ENCODE results near the gene SULT1A3.
"Not testable (repeated sequence)": the region's sequence is repeated elsewhere in the genome, so short reads cannot be mapped to it uniquely, and the experiment has no call there.

The SULT1A3 gene

DNA sequence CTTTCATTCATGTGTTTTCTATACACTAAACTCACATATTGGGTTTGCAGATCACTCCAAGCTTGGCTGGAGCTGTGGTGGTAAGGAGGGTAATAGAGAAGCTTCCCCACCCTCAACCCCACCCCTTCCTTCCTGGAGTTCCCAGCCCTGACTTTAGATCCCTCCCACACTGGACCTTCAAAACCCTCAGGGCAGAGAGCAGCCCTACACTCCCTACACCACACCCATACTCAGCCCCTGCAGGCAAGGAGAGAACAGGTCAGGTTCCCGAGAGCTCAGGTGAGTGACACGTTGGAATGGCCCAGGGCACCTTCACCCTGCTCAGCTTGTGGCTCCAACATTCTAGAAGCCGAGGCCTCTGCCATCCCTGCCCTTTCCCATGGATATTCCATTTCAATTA is at the start of gene SULT1A3:
Gene SULT1A3 (plus strand): TSS at position 207 of the 400 bp plus-strand sequence. CDS start 1,474 bp downstream, outside the sequence.
- DNase-seq; H3K9me3 Mint-ChIP-seq; H3K36me3 Mint-ChIP-seq (ENCODE audit: low read depth); H3K4me1 Mint-ChIP-seq; H3K4me3 Mint-ChIP-seq; ATAC-seq; H3K27me3 Mint-ChIP-seq; H3K27ac Mint-ChIP-seq: not testable (repeated sequence)

DNA sequence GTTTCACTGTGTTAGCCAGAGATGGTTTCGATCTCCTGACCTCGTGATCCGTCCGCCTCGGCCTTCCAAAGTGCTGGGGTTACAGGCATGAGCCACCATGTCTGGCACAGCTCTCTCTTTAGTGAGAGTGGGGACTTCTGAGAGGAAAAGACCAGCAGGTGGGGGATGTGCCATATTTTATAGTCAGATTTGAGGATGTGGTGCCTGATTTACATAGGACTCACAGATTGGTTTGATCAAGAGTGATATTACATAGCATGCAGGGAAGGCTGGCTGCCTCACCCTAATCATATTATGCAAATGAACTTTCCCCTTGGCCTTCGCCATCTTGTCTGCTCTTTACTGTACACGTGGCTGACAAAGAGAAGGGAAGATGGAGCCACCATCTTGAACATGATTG is 48.0 kb upstream of the SULT1A3 start:
- H3K4me1 Mint-ChIP-seq = no peaks in the 10 kb centered on the region
- peaks cover 9% of the 10 kb centered on the region for H3K36me3 Mint-ChIP-seq (ENCODE audit: low read depth)
- peaks cover 2% of the 10 kb centered on the region for H3K27me3 Mint-ChIP-seq
- ATAC-seq (no peak), DNase-seq (no peak)
- no peak overlapping the region for H3K4me3 Mint-ChIP-seq
- H3K9me3 Mint-ChIP-seq = peaks cover 8% of the 10 kb centered on the region
- H3K27ac Mint-ChIP-seq = no peak overlapping the region

DNA sequence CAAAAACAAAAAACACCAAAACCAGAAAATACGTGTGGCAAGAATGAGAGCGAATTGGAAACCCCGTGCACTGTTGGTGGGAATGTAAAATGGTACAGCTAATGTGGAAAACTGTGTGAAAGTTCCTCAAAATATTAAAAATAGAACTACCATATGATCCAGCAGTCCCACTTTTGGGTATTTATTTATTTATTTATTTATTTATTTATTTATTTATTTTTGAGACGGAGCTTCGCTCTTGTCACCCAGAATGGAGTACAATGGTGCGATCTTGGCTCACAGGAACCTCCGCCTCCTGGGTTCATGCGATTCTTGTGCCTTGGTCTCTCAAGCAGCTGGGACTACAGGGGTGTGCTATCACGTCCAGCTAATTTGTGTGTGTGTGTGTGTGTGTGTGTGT is 46.5 kb upstream of the SULT1A3 start:
- Mint-ChIP-seq H3K4me3 (no peak overlapping the region), H3K36me3 (ENCODE audit: low read depth) (peaks cover 9% of the 10 kb centered on the region), H3K9me3 (peaks cover 8% of the 10 kb centered on the region), H3K27ac (no peak overlapping the region), H3K4me1 (no peaks in the 10 kb centered on the region), H3K27me3 (peaks cover 2% of the 10 kb centered on the region)
- no peak for DNase-seq
- ATAC-seq = no peak

DNA sequence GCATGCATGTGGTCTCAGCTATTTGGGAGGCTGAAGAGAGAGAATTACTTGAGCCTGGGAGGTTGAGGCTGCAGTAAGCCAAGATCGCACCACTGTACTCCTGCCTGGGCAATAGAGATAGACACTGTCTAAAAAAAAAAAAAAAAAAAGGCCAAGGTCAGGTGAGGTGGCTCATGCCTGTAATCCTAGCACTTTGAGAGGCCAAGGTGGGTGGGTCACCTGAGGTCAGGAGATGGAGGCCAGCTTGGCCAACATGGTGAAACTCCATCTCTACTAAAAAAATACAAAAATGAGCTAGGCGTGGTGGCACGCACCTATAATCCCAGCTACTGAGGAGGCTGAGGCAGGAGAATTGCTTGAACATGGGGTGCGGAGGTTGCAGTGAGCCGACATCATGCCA is 43.9 kb upstream of the SULT1A3 start:
- Mint-ChIP-seq H3K36me3 (ENCODE audit: low read depth) (no peaks in the 10 kb centered on the region), H3K27ac (no peak overlapping the region), H3K4me3 (no peak overlapping the region), H3K27me3 (peaks cover 2% of the 10 kb centered on the region), H3K9me3 (no peaks in the 10 kb centered on the region), H3K4me1 (no peaks in the 10 kb centered on the region)
- DNase-seq (no peak), ATAC-seq (no peak)

DNA sequence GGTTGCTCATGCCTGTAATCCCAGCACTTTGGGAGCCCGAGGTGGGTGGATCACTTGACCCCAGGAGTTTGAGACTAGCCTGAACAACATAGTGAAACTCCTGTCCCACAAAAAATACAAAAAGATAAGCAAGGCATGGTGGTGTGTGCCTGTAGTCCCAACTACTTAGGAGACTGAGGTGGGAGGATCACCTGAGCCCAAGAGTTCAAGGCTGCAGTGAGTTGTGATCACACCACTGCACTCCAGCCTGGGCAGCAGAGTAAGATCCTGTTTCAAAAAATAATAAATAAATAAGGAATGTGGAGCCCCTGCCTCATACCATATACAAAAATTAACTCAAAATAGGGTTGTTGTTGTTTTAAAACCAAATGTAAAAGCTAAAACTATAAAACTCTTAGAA is 41.8 kb upstream of the SULT1A3 start:
- Mint-ChIP-seq H3K4me3 (no peak overlapping the region), H3K4me1 (no peaks in the 10 kb centered on the region), H3K27me3 (peaks cover 2% of the 10 kb centered on the region), H3K9me3 (no peaks in the 10 kb centered on the region), H3K27ac (no peak overlapping the region), H3K36me3 (ENCODE audit: low read depth) (no peaks in the 10 kb centered on the region)
- DNase-seq = no peak
- no peak for ATAC-seq

DNA sequence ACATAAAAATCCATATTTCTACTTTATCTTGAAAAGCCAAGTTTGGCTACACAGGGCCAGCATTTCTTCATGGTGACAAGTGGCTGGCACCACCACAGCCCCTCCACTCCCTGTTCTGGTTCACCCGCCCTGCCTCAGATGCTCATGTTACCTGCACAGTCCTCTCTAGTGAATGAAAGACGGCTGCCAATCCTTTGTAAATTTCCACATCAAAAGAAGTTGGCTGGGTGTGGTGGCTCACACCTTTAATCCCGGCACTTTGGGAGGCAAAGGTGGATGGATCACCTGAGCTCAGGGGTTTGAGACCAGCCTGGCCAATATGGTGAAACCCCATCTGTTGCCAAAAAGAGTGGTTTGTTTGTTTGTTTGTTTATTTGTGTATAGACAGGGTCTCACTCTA is 35.5 kb upstream of the SULT1A3 start:
- Mint-ChIP-seq H3K4me1 (peaks cover 28% of the 10 kb centered on the region), H3K4me3 (no peak overlapping the region), H3K27me3 (no peaks in the 10 kb centered on the region), H3K9me3 (no peaks in the 10 kb centered on the region), H3K27ac (no peak overlapping the region), H3K36me3 (ENCODE audit: low read depth) (no peaks in the 10 kb centered on the region)
- ATAC-seq (no peak), DNase-seq (no peak)

DNA sequence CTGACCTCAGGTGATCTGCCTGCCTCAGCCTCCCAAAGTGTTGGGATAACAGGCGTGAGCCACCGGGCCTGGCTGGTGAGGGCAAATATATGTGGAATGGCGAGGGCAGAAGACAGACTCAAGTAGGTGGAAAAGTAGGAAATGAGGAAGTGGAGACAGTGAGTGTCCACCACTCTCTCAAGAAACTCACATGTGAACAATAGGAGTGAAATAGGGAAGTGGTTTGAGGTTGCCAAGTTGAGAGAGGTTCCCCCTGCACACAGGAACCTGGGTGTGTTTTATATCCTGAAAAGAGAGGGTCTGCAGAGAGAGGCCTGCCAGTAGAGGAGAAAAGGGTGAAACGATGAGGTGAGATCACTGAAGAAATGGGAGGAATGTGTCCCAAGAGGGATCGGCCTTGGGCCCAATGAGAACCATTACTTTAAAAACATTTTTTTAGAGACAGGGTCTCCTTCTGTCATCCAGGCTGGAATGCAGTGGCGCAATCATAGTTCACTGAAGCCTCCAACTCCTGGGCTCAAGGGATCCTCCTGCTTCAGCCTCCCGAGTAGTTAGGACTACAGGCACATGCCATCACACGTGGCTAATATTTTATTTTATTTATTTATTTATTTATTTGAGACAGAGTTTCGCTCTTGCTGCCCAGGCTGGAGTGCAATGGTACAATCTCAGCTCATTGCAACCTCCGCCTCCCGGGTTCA is 32.7 kb upstream of the SULT1A3 start:
- DNase-seq (no peak), ATAC-seq (peak; percentile 61)
- Mint-ChIP-seq H3K36me3 (ENCODE audit: low read depth) (no peaks in the 10 kb centered on the region), H3K4me1 (peaks cover 28% of the 10 kb centered on the region), H3K27me3 (no peaks in the 10 kb centered on the region), H3K9me3 (no peaks in the 10 kb centered on the region), H3K4me3 (no peak overlapping the region), H3K27ac (peak overlapping the region; percentile 46)

DNA sequence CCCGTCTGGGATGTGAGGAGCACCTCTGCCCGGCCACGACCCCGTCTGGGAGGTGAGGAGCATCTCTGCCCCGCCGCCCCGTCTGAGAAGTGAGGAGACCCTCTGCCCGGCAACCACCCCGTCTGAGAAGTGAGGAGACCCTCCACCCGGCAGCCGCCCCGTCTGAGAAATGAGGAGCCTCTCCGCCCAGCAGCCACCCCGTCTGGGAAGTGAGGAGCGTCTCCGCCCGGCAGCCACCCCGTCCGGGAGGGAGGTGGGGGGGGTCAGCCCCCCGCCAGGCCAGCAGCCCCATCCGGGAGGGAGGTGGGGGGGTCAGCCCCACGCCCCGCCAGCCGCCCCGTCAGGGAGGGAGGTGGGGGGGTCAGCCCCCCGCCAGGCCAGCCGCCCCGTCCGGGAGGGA is 30.3 kb upstream of the SULT1A3 start:
- H3K4me3 Mint-ChIP-seq; H3K36me3 Mint-ChIP-seq (ENCODE audit: low read depth); H3K27me3 Mint-ChIP-seq; DNase-seq; H3K27ac Mint-ChIP-seq; H3K9me3 Mint-ChIP-seq; ATAC-seq: not testable (repeated sequence)
- peaks cover 23% of the 10 kb centered on the region for H3K4me1 Mint-ChIP-seq

DNA sequence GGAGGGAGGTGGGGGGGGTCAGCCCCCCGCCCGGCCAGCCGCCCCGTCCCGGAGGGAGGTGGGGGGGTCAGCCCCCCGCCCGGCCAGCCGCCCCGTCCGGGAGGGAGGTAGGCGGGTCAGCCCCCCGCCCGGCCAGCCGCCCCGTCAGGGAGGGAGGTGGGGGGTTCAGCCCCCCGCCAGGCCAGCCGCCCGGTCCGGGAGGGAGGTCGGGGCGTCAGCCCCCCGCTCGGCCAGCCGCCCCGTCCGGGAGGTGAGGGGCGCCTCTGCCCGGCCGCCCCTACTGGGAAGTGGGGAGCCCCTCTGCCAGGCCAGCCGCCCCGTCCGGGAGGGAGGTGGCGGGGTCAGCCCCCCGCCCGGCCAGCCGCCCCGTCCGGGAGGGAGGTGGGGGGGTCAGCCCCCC is 29.6 kb upstream of the SULT1A3 start:
- H3K27ac Mint-ChIP-seq; H3K27me3 Mint-ChIP-seq; H3K4me3 Mint-ChIP-seq; DNase-seq; H3K36me3 Mint-ChIP-seq (ENCODE audit: low read depth); ATAC-seq; H3K9me3 Mint-ChIP-seq: not testable (repeated sequence)
- H3K4me1 Mint-ChIP-seq = peaks cover 23% of the 10 kb centered on the region

DNA sequence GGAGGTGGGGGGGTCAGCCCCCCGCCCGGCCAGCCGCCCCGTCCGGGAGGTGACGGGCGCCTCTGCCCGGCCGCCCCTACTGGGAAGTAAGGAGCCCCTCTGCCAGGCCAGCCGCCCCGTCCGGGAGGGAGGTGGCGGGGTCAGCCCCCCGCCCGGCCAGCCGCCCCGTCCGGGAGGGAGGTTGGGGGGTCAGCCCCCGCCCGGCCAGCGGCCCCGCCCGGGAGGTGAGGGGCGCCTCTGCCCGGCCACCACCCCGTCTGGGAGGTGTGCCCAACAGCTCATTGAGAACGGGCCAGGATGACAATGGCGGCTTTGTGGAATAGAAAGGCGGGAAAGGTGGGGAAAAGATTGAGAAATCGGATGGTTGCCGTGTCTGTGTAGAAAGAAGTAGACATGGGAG is 28.9 kb upstream of the SULT1A3 start:
- H3K4me1 Mint-ChIP-seq = peaks cover 19% of the 10 kb centered on the region
- H3K27me3 Mint-ChIP-seq; H3K27ac Mint-ChIP-seq; DNase-seq; H3K36me3 Mint-ChIP-seq (ENCODE audit: low read depth); H3K9me3 Mint-ChIP-seq; H3K4me3 Mint-ChIP-seq; ATAC-seq: not testable (repeated sequence)

DNA sequence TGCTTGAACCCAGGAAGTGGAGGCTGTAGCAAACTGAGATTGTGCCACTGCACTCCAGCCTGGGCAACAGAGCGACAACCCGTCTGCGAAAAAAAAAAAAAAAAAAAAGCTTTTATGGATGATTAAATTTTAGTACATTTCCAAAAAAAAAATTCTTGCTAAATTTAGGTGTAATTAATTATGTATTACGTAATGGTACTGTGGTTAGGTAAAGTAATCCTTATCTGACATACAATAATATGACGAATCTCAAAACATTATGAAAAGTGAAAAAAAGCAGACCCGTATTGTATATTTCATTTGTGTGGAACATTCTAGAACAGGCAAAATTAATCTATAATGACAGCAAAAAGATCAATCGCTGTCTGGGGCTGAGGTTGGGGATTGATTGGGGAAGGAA is 26.0 kb upstream of the SULT1A3 start:
- Mint-ChIP-seq H3K27me3 (no peaks in the 10 kb centered on the region), H3K4me3 (no peak overlapping the region), H3K9me3 (no peaks in the 10 kb centered on the region), H3K36me3 (ENCODE audit: low read depth) (no peaks in the 10 kb centered on the region), H3K27ac (no peak overlapping the region), H3K4me1 (peaks cover 3% of the 10 kb centered on the region)
- ATAC-seq (no peak), DNase-seq (no peak)

DNA sequence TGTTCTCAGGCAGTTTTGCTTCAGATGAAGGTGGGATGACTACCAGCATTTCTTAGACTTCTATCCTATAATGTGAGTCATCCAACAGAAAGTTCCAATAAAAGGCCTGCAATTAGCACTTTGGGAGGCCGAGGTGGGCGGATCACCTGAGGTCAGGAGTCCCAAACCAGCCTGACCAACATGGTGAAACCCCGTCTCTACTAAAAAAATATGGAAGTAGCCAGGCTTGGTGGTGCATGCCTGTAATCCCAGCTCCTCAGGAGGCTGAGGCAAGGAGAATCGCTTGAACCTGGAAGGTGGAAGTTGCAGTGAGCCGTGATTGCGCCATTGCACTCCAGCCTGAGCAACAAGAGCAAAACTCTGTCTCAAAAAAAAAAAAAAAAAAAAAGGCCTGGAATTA is 22.2 kb upstream of the SULT1A3 start:
- ATAC-seq; H3K9me3 Mint-ChIP-seq; DNase-seq; H3K36me3 Mint-ChIP-seq (ENCODE audit: low read depth); H3K4me3 Mint-ChIP-seq; H3K27me3 Mint-ChIP-seq; H3K4me1 Mint-ChIP-seq; H3K27ac Mint-ChIP-seq: not testable (repeated sequence)

DNA sequence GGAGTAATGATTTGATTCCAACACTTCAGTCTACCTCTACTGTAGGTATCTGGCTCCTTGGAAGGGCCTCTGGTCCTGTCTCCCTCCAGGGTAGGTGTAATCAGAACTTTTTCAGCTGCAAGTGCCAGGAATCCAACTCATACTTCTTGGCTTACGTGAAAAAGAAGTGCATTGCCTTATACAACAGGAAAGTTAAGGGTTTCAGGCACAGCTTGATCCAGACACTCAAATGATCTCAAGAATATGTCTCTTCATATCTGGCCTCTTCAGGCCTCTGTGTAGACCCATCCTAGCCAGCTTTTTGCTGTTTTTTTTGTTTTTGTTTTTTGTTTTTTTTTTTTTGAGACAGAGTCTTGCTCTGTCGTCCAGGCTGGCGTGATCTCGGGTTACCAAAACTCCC is 19.9 kb upstream of the SULT1A3 start:
- ATAC-seq = no peak
- Mint-ChIP-seq H3K4me1 (peaks cover 17% of the 10 kb centered on the region), H3K36me3 (ENCODE audit: low read depth) (peaks cover 3% of the 10 kb centered on the region), H3K27ac (no peak overlapping the region), H3K4me3 (no peak overlapping the region), H3K27me3 (no peaks in the 10 kb centered on the region), H3K9me3 (no peaks in the 10 kb centered on the region)
- DNase-seq = no peak

DNA sequence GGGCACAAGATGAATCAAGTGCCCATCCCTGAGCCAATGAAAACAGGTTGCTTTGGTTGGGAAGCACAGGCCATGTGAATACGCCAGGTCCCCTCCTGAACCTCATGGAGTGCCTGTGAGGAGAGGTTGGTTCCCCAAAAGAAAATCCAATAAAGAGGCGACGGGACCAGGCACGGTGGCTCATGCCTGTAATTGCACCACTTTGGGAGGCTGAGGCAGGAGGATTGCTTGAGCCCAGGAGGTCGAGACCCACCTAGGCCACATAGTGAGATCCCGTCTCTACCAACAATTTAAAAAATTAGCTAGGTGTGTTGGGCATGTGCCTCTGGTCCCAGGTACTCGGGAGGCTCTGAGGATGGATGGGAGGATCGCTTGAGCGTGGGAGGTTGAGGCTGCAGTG is 19.1 kb upstream of the SULT1A3 start:
- H3K4me3 Mint-ChIP-seq = no peak overlapping the region
- H3K27me3 Mint-ChIP-seq = no peaks in the 10 kb centered on the region
- DNase-seq (no peak), ATAC-seq (no peak)
- no peaks in the 10 kb centered on the region for H3K9me3 Mint-ChIP-seq
- H3K36me3 Mint-ChIP-seq (ENCODE audit: low read depth) = peaks cover 11% of the 10 kb centered on the region
- peaks cover 19% of the 10 kb centered on the region for H3K4me1 Mint-ChIP-seq
- H3K27ac Mint-ChIP-seq = no peak overlapping the region

DNA sequence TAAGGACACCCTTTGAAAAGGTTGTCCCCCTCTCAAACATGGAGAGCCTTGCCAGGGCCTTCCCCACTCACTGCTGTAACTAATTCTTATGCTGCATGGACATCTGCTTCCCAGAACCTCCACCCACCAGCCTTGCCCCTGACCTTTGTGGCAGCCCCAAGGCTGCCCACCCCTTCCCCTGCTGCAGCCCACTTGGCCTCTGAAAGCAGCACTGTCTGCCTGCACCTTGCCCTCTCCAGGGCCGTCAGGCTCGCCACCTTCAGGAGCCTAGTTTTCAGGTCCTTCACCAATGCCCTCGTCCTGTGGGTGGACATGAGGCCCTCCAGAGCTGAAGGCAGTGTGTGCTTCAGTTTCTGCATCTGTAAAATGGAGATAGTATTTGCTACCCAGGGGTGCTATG is 18.3 kb upstream of the SULT1A3 start:
- Mint-ChIP-seq H3K4me1 (peaks cover 21% of the 10 kb centered on the region), H3K36me3 (ENCODE audit: low read depth) (peaks cover 14% of the 10 kb centered on the region), H3K27ac (no peak overlapping the region), H3K4me3 (no peak overlapping the region), H3K27me3 (no peaks in the 10 kb centered on the region), H3K9me3 (no peaks in the 10 kb centered on the region)
- ATAC-seq (no peak), DNase-seq (no peak)

Data from activated naive CD8-positive, alpha-beta T cell treated with anti-CD3 and anti-CD28 coated beads, Interleukin-2, amount 50 U/mL, for 24 hours (primary cell).